Measurements from ENCODE around the gene DSCAM. TPM values are rescaled to one million over a fixed set of nuclear protein-coding genes. Genes with fewer than 3 reads are reported as not detected.

Gene DSCAM
- total and polyA plus RNA-seq, 10 of the 15 experiments (the other 5 are each of a cell fraction or from before 2014, with no cell fraction given), result not detected

- no peak for TF ChIP-seq DPF2 (IDR thresholded peaks at IDR 0.05)
Measured at GRCh38 chr21:40227096-40227495, 619.9 kb downstream of the DSCAM start (continued).

DNA sequence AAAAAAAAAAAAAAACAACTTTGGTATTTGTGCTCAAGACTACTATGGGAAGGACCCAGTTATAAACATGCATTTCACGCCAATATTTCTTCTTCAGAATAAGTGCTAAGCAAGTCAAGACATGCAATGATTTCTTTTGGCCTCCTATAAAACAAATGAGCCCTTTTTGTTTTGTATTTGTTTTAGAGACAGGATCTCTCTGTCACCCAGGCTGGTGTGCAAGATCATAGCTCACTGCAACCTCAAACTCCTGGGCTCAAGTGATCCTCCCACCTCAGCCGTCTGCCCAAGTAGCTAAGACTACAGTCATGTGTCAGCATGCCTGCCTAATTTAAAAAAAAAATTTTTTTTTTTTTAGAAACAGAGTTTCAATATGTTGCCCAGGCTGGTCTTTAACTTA is 631.0 kb downstream of the DSCAM start:
- 0% methylated on average over 2 of the region's 2 CpGs for WGBS (ENCODE audit: insufficient coverage, insufficient replicate concordance, low lambda C conversion rate, missing lambda C conversion rate)
- no TSS peak for BruUV-seq (replicated peaks)
- SMC1A ChIA-PET (ENCODE audit: uncharacterized antibody, unreplicated experiment), result no interaction called here
- Histone ChIP-seq H3K4me2 (ENCODE audit: control insufficient read depth, insufficient read depth) (no peak overlapping the region), H2AFZ (ENCODE audit: control insufficient read depth, low read depth, low read length) (no peak overlapping the region), H3K9me3 (replicated peaks; ENCODE audit: control insufficient read depth, insufficient read depth, low read length) (no peaks in the 10 kb centered on the region; the same call in 2 of the 3 replicates), H3K4me1 (ENCODE audit: control insufficient read depth, insufficient read depth, low read length) (no peaks in the 10 kb centered on the region), H4K20me1 (ENCODE audit: control insufficient read depth, insufficient read depth) (no peaks in the 10 kb centered on the region), H3K9ac (ENCODE audit: control insufficient read depth, insufficient read depth, low read length) (no peak overlapping the region), H3K4me3 (no peak overlapping the region), H3K27ac (ENCODE audit: control insufficient read depth, insufficient read depth) (no peak overlapping the region), H3K27me3 (replicated peaks in 1 of 2; ENCODE audit: control insufficient read depth in 2 of 2, insufficient read depth in 2 of 2, low read length in 1 of 2) (no peaks in the 10 kb centered on the region), H3K36me3 (ENCODE audit: control insufficient read depth in 2 of 2, insufficient read depth in 2 of 2, low read length in 1 of 2) (no peaks in the 10 kb centered on the region), H3K79me2 (ENCODE audit: control insufficient read depth, insufficient read depth, low read length) (no peaks in the 10 kb centered on the region)
- TF ChIP-seq CHD4 (IDR thresholded peaks at IDR 0.05) (no peak), IRF4 (IDR thresholded peaks at IDR 0.05; ENCODE audit: low read depth, low read length) (no peak), NKRF (conservative IDR thresholded peaks at IDR 0.05) (no peak), TCF3 (IDR thresholded peaks at IDR 0.05; ENCODE audit: borderline replicate concordance, insufficient read depth, low read depth, low read length) (no peak), JUND (IDR thresholded peaks at IDR 0.05; ENCODE audit: low read depth, low read length) (no peak), CBX3 (IDR thresholded peaks at IDR 0.05; ENCODE audit: borderline replicate concordance, low read depth) (no peak), SKIL (IDR thresholded peaks at IDR 0.05; ENCODE audit: low read depth, poor library complexity, severe bottlenecking) (no peak), WRNIP1 (IDR thresholded peaks at IDR 0.05; ENCODE audit: borderline replicate concordance, low read depth, low read length) (no peak), CBX5 (IDR thresholded peaks at IDR 0.05; ENCODE audit: low read depth) (no peak), ATF2 (IDR thresholded peaks at IDR 0.05; ENCODE audit: low read length) (no peak)
- RAD21 ChIA-PET (ENCODE audit: unreplicated experiment), result no interaction called here
- POLR2A ChIA-PET, result no interaction called here
- intact Hi-C loops (cut with micrococcal nuclease; ENCODE audit: unreplicated experiment), result no loop called here
- ATAC-seq (no peak), FAIRE-seq (no peak), DNase-seq (ENCODE audit: low read depth, low spot score) (no peak)
- CTCF ChIA-PET, result no interaction called here
- in situ Hi-C loops (cut with MboI), result no loop called here

All from GM12878 (cell line).